Lower leg skin (tissue), 4 donors: ENCODE results near the gene PIGC. TPM values are rescaled to one million over a fixed set of nuclear protein-coding genes. Genes with fewer than 3 reads are reported as not detected.

Experiments used
- DNase-seq, 2 donors: peaks; one replicate each; pipeline ENCODE4 v3.0.0-alpha.2; 2019; ENCODE audit warnings: low spot score in 2 of 2
- H3K4me3 ChIP-seq: fragments of 200-600 bp; sonication (generic); 2 replicates; pipeline ENCODE4 v1.5.1; 2017; ENCODE audit warnings: mild to moderate bottlenecking, low read depth; ENCODE audit not compliant: poor library complexity, severe bottlenecking
- CTCF ChIP-seq, 3 donors: fragments of 450-650 bp; IDR thresholded peaks; one replicate each; pipeline ENCODE4 v1.5.1; 2016; ENCODE audit warnings: antibody characterized with exemption in 3 of 3, mild to moderate bottlenecking in 3 of 3, moderate library complexity in 2 of 3
- POLR2A ChIP-seq, 2 donors: fragments of 450-650 bp; IDR thresholded peaks; one replicate each; pipeline ENCODE4 v1.6.1; 2016 to 2017; ENCODE audit warnings: antibody characterized with exemption in 2 of 2, mild to moderate bottlenecking in 1 of 2, moderate library complexity in 1 of 2
- WGBS, 2 donors: methylation state at CpG; one replicate each; pipeline ENCODE4 v1.1.5; 2018; 5-methylcytosine and 5-hydroxymethylcytosine counted together
- intact Hi-C: fragments of 100-400 bp; cut with DNase I; formaldehyde crosslinking; loops from one replicate; pipeline ENCODE4 v1.15.0; 2023; ENCODE audit warnings: low total_unique reads
- total RNA-seq, 4 donors: library from RNA; depleted of rRNA; stranded (reverse); fragments of >200 nt; gene quantifications; one replicate each; pipeline ENCODE4 v1.1.0, GENCODE V29; 2016

Gene PIGC
- total RNA-seq, 4 donors from 2014 or later, result 26.2 to 60.3 (median 48.4) TPM

- intact Hi-C loops, result no loop called here
- H3K4me3 ChIP-seq, result no peak overlapping the region
- WGBS, 2 donors, result 80 to 86% methylated on average over 1 of the region's 1 CpG
These were observed 28.6 kb upstream of the PIGC start for GRCh38 chr1:172472495-172472894.

GRCh38 chr1:172471666-172472065 lies 27.8 kb upstream of the PIGC start:
- WGBS, 2 donors, result 100% methylated on average over 1 of the region's 1 CpG
- no peak overlapping the region for H3K4me3 ChIP-seq
- intact Hi-C loops, result no loop called here
- DNase-seq, result no peak
- no peak for TF ChIP-seq POLR2A (IDR thresholded peaks at IDR 0.05)
- TF ChIP-seq CTCF (IDR thresholded peaks at IDR 0.05), result no peak

More at GRCh38 chr1:172472495-172472894, 28.6 kb upstream of the PIGC start:
- TF ChIP-seq POLR2A (IDR thresholded peaks at IDR 0.05) (no peak), CTCF (IDR thresholded peaks at IDR 0.05) (no peak)
- no peak for DNase-seq

- WGBS, 2 donors, result 69 to 76% methylated on average over 2 of the region's 2 CpGs
- TF ChIP-seq POLR2A (IDR thresholded peaks at IDR 0.05) (no peak), CTCF (IDR thresholded peaks at IDR 0.05) (no peak)
- no peak for DNase-seq
- no peak overlapping the region for H3K4me3 ChIP-seq
- intact Hi-C loops, result no loop called here
These were observed 26.3 kb upstream of the PIGC start for GRCh38 chr1:172470149-172470548.

GRCh38 chr1:172469717-172470116 lies 25.8 kb upstream of the PIGC start:
- DNase-seq, result no peak
- no peak overlapping the region for H3K4me3 ChIP-seq
- WGBS, 2 donors, result 65 to 78% methylated on average over 3 of the region's 3 CpGs
- intact Hi-C loops, result no loop called here
- TF ChIP-seq CTCF (IDR thresholded peaks at IDR 0.05), result no peak
- TF ChIP-seq POLR2A (IDR thresholded peaks at IDR 0.05), result no peak

- no peak for DNase-seq
- WGBS, 2 donors, result 86 to 88% methylated on average over 5 of the region's 5 CpGs
- TF ChIP-seq POLR2A (IDR thresholded peaks at IDR 0.05) (no peak), CTCF (IDR thresholded peaks at IDR 0.05) (no peak)
- H3K4me3 ChIP-seq, result no peak overlapping the region
- intact Hi-C loops, result no loop called here
These were observed 24.4 kb upstream of the PIGC start for GRCh38 chr1:172468296-172468695.

- no peak for TF ChIP-seq CTCF (IDR thresholded peaks at IDR 0.05)
- no peak for TF ChIP-seq POLR2A (IDR thresholded peaks at IDR 0.05)
- 54 to 62% methylated on average over 3 of the region's 3 CpGs for WGBS, 2 donors
- no peak for DNase-seq
- intact Hi-C loops, result no loop called here
- H3K4me3 ChIP-seq, result no peak overlapping the region
These were observed 23.6 kb upstream of the PIGC start for GRCh38 chr1:172467446-172467845.
